GM19438 (cell line): Measurements from ENCODE around the gene IL18RAP.
A peak's percentile ranks its signal among the peaks of the same experiment; 100 is the strongest.

Experiments
- ATAC-seq: cut with Tn5 transposase; IDR thresholded peaks from one replicate; pipeline ENCODE4 v1.9.1; 2021; ENCODE audit warnings: low read depth; ENCODE audit not compliant: unreplicated experiment

Gene IL18RAP

DNA sequence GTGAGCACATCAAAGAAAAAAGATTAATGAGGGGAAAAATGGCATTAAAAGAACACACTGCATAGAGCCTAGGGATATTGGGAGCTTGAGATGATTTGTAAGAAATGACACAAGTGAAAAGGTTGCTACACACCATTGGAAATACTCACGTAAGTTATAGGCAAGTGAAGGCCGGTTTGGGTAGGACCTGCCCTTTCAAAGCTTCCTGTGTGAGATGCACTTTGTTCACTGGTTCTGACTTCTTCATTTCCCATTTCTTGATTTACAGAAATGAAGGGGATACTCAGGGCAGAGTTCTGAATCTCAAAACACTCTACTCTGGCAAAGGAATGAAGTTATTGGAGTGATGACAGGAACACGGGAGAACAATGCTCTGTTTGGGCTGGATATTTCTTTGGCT lies at the start of gene IL18RAP:
Gene IL18RAP, plus strand, starts transcription at position 251 of the 400 bp plus-strand sequence. Its CDS starts 118 bp downstream, at position 369.
- no peak for ATAC-seq

- no peak for ATAC-seq
Measured at GRCh38 chr2:102376052-102376591, 46.8 kb upstream of the IL18RAP start.

DNA sequence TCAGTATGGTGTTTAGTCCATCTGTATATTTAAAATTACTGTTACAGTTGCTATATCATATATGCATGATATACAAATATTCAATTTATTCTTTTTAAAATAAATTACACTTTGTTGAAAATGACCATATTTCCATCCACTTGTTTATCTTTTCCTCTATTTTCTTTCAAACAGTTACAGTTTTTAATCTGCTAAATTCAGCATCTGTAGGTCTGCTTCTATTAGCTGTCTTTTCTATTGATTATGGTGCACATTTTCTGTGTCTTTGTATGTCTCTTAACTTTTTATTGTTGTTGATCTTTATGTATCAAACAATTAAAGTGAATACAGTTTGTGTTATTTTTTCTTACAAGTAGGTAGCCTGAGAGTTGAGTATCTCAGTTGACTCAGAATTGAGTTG lies 39.2 kb upstream of the IL18RAP start:
- no peak for ATAC-seq

- ATAC-seq, result no peak
Measured at GRCh38 chr2:102385522-102385921, 37.4 kb upstream of the IL18RAP start.

DNA sequence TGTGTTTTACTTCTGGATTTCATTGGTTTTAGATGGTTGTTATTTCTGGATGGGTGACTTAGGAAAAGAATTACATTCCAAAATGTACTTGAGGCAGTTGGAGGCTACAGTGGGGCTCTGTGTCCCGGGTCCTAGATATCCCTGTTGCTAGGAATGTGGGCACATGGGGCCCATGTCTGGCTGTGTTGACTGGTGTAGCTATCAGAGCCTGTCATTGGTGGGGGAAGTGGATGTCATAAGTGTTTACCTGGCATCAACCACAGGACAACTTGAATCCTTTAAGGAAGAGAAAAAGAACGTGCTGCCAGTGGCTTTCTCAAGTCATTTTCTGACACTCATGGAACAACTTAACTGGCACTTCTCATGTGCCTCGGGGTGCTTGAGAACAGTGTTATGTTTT lies 37.0 kb upstream of the IL18RAP start:
- no peak for ATAC-seq

- no peak for ATAC-seq
Measured at GRCh38 chr2:102386867-102387541, 36.0 kb upstream of the IL18RAP start.

DNA sequence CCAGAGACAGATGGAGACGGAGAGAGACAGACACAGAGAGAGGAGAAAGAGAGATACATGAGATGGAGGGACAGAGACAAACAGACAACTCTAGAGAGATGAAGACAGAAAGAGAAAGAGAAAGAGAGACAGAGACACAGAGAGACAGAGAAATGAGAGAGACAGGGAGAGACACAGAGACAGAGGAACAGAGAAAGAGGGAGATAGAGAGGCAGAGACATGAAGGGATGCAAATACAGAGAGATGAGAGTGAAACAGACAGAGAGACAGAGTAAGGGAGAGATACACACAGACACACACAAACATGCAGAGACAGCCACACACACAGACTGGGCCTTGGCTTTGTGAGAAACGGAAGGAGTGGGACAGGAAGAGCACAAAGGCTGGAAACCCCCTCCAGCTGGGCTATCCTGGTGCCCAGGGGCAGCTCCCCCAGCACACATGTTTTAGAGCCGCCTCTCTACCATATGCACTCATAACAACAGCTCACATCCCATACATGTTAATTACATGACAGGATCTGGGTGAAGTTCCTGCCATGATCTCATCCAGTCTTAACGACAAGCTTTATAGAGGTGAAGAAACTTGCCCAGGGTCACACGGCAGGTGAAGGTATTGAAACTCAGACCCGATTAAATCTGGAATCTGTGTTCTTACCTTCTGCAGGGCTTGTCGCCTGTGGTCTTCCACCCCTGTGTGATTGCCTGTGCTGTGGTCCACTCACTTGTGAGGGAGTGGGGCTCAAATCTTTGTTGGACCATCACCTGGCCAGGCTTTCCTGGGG lies 35.0 kb upstream of the IL18RAP start:
- ATAC-seq, result no peak

- no peak for ATAC-seq
Measured at GRCh38 chr2:102391565-102391964, 31.4 kb upstream of the IL18RAP start.

GRCh38 chr2:102392096-102392495 lies 30.9 kb upstream of the IL18RAP start:
- ATAC-seq, result no peak

DNA sequence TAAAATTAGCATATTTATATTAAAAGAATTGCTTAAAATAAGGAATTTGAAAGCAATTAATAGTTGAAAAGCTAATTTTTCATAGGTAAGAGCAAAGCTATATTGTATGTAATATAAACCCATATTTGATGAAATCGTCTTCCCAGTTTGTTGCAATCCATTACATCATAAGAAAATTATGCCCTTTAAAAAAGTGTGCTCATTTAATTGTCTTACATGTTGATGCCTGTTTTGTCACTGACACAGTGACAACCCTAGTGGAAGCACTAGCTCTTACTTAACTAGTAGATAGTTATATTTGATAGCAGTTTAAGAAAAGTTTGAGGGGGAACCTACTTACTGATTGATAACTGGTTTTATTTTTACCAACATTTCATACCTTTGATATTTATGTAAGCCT lies 30.0 kb upstream of the IL18RAP start:
- ATAC-seq, result no peak

GRCh38 chr2:102396012-102396411 lies 26.9 kb upstream of the IL18RAP start:
- no peak for ATAC-seq

DNA sequence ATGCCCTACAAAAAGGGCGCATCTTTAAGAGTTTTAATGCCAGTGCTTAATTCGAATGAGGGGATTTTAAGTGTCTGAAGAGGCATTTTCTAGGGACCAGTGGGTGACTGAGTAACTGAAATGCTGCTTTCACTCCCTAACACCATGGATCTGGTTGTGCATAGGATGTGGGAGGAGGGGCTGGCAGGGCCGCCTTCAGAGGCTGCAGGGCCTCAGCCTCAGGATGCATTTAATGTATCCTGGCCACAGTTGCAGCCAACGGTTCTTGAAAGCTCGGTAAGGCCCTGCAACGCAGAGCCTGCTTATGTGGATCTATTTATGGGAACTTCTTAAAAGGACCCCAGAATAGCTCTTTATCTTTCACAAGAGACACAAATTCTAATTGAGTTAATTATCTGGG lies 25.8 kb upstream of the IL18RAP start:
- no peak for ATAC-seq

GRCh38 chr2:102399499-102400141 lies 23.3 kb upstream of the IL18RAP start:
- no peak for ATAC-seq

GRCh38 chr2:102401456-102401855 lies 21.5 kb upstream of the IL18RAP start:
- no peak for ATAC-seq

GRCh38 chr2:102401865-102402264 lies 21.1 kb upstream of the IL18RAP start:
- ATAC-seq, result no peak

DNA sequence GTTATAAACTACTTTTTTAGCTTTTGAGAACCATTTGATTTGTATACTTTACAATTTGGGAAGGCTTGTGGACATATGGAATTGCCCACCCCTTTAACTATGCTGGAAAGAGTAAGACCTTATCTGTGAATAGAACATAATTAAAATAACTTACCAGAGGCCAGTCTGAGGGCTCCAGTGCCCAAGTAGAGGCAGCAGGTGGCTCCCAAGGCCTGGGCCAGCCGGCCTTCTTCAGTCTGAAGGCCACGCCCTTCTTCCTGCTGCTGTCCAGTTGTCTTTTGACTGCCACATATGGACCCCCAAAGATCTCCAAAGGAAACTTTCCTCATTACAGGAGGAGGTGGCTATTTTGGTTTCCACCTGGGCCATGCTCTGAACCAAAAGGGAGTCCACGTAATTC lies 12.0 kb upstream of the IL18RAP start:
- no peak for ATAC-seq

GRCh38 chr2:102412199-102412598 lies 10.8 kb upstream of the IL18RAP start:
- ATAC-seq, result no peak

DNA sequence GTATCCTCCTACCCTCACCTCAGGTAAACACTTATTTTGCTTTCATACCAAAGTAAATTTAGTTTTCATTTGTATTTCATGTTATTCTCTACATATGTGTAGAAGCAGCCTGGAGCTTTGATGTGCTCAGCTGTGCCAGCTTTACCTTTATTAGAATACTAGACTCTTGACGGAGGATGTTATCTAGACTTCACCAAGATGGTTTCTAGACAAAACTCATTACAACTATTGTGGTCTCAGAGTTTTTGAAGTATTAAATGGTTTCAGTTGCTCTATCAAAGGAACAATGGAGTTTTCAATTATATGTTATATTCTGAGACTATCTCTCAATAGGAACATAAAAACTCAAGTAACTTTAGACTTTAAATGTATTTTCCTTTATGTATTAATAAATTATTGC lies 5.0 kb upstream of the IL18RAP start:
- peak; percentile 44 for ATAC-seq

DNA sequence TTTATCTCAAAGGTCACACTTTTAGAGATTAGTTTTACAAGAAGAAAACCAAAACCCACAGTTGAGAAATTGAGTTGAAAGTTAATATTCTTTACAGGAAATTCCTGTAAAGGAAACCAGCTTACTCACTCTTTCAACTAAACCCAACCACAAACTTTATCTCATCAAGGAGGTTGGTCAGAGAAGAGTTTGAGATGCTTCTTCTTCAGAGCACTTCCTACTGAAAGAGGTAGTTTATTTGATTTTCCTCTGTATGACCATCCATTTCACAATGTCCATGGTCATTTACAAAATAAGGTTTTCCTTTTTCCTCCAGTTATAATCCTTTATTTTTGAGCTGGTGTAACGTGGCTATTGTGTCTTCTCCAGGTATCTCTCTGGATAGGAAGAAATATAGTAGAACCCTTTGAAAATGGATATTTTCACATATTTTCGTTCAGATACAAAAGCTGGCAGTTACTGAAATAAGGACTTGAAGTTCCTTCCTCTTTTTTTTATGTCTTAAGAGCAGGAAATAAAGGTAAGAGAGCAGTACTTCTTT lies 4.5 kb upstream of the IL18RAP start:
- ATAC-seq, result peak; percentile 89

DNA sequence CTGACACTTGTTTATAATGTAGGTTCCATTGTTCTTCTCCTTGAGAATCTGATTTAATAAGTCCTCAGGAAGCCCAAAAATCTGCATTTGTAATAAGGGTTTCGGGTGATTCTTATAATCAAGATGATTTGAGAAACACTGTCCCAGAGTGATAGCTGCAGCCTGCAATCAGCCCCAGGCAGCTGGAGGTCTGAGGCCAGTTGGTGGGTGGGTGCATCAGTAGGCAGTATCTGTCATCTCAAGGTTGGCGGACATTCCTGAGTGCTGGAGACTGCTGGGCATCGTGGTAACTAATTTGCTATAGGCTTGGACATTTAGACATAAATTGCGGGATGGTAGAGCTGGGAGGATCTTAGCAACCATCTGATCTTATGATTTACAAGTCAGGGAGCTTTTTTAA lies 2.7 kb upstream of the IL18RAP start:
- no peak for ATAC-seq
